ENCODE measurements around the gene BATF2.

DNA sequence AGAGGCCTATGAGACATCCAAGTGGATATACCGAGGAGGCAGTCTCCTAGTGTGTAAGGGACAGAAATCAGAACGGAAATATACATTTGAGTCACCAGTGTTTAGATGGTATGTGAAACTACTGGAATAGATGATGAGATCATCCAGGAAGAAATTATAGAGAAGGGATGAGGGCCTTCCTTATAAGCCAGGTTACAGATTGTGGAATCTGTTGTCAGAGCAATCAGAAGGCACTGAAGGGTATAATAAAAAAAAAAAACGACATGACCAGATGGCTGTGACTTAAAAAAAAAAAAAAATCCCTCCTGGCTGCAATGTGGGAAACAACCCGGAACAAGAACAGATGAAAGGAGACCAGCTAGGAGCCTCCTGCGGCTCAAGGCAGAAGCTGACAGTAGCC lies 27.6 kb downstream of the BATF2 start:
- TF ChIP-seq, protein P1, sequence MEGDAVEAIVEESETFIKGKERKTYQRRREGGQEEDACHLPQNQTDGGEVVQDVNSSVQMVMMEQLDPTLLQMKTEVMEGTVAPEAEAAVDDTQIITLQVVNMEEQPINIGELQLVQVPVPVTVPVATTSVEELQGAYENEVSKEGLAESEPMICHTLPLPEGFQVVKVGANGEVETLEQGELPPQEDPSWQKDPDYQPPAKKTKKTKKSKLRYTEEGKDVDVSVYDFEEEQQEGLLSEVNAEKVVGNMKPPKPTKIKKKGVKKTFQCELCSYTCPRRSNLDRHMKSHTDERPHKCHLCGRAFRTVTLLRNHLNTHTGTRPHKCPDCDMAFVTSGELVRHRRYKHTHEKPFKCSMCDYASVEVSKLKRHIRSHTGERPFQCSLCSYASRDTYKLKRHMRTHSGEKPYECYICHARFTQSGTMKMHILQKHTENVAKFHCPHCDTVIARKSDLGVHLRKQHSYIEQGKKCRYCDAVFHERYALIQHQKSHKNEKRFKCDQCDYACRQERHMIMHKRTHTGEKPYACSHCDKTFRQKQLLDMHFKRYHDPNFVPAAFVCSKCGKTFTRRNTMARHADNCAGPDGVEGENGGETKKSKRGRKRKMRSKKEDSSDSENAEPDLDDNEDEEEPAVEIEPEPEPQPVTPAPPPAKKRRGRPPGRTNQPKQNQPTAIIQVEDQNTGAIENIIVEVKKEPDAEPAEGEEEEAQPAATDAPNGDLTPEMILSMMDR (conservative IDR thresholded peaks at IDR 0.05; ENCODE audit: low read length), result no peak
- TF ChIP-seq EZH2phosphoT487 (IDR thresholded peaks at IDR 0.05; ENCODE audit: borderline replicate concordance, low read depth, low read length), result no peak

Data from OCI-LY7 (cell line).